Prostate gland (tissue), 2 donors: ENCODE data around the gene PECR. TPM values are rescaled to one million over a fixed set of nuclear protein-coding genes. Genes with fewer than 3 reads are reported as not detected.

ENCODE experiments used
- total RNA-seq, 2 donors: library from RNA; depleted of rRNA; stranded (reverse); fragments of >200 nt; gene quantifications; one replicate each; pipeline ENCODE4 v1.1.0, GENCODE V29; 2016

PECR gene
- total RNA-seq, 2 donors from 2014 or later, result 6.9 to 16.3 TPM

Other genes starting within 250 kb of the PECR start
- gene MREG, start 68.3 kb downstream of the PECR start, total RNA-seq, result 1 to 10 TPM; 9.0 to 9.5 TPM
- 1 to 10 TPM in 1 of 2 donors, under 1 TPM in 1; 0.80 to 1.1 TPM for gene TMEM169, start 110 bp upstream of the PECR start, total RNA-seq
- gene XRCC5, start 27.5 kb upstream of the PECR start, total RNA-seq, result 100 to 1,000 TPM; 116 to 152 TPM